ENCODE results near the gene GALNT12. TPM values are rescaled to one million over a fixed set of nuclear protein-coding genes. Genes with fewer than 3 reads are reported as not detected.

Gene GALNT12
- total and polyA plus RNA-seq, 2 experiments from 2014 or later = 14.6 to 23.6 TPM

- H2AFZ ChIP-seq = no peak overlapping the region
- no peak for DNase-seq (ENCODE audit: low spot score)
- no peaks in the 10 kb centered on the region for H4K20me1 ChIP-seq (replicated peaks; ENCODE audit: insufficient read depth)
- peaks cover 1% of the 10 kb centered on the region for H3K4me1 Mint-ChIP-seq
- no peaks in the 10 kb centered on the region for H3K4me1 ChIP-seq (ENCODE audit: insufficient read depth)
- H3K36me3 ChIP-seq (ENCODE audit: insufficient read depth) = no peaks in the 10 kb centered on the region
- H3K27me3 Mint-ChIP-seq (ENCODE audit: insufficient read depth, low read depth, poor library complexity) = peaks cover 2% of the 10 kb centered on the region
- no peak overlapping the region for H3K27ac Mint-ChIP-seq
- no peak for ATAC-seq
- no peak overlapping the region for H3K4me2 ChIP-seq
- H3K4me3 Mint-ChIP-seq = no peak overlapping the region
- no peaks in the 10 kb centered on the region; the same call in 1 of the 3 replicates for H3K9me3 Mint-ChIP-seq
- H3K36me3 Mint-ChIP-seq (ENCODE audit: low read depth) = no peaks in the 10 kb centered on the region
- H3F3A ChIP-seq (replicated peaks; ENCODE audit: low read depth) = no peaks in the 10 kb centered on the region
- no peak for TF ChIP-seq CREB1 (CRISPR knock-in tag; IDR thresholded peaks at IDR 0.05; ENCODE audit: low read depth)
- TF ChIP-seq ZNF462 (CRISPR knock-in tag; IDR thresholded peaks at IDR 0.05) = no peak
- TF ChIP-seq EZH2 (IDR thresholded peaks at IDR 0.05; ENCODE audit: low read depth, unreplicated experiment) = no peak
- TF ChIP-seq ZNF331 (CRISPR knock-in tag; IDR thresholded peaks at IDR 0.05; ENCODE audit: low read depth) = no peak
- TF ChIP-seq NANOG (IDR thresholded peaks at IDR 0.05; ENCODE audit: borderline replicate concordance) = no peak
- TF ChIP-seq, protein P1, sequence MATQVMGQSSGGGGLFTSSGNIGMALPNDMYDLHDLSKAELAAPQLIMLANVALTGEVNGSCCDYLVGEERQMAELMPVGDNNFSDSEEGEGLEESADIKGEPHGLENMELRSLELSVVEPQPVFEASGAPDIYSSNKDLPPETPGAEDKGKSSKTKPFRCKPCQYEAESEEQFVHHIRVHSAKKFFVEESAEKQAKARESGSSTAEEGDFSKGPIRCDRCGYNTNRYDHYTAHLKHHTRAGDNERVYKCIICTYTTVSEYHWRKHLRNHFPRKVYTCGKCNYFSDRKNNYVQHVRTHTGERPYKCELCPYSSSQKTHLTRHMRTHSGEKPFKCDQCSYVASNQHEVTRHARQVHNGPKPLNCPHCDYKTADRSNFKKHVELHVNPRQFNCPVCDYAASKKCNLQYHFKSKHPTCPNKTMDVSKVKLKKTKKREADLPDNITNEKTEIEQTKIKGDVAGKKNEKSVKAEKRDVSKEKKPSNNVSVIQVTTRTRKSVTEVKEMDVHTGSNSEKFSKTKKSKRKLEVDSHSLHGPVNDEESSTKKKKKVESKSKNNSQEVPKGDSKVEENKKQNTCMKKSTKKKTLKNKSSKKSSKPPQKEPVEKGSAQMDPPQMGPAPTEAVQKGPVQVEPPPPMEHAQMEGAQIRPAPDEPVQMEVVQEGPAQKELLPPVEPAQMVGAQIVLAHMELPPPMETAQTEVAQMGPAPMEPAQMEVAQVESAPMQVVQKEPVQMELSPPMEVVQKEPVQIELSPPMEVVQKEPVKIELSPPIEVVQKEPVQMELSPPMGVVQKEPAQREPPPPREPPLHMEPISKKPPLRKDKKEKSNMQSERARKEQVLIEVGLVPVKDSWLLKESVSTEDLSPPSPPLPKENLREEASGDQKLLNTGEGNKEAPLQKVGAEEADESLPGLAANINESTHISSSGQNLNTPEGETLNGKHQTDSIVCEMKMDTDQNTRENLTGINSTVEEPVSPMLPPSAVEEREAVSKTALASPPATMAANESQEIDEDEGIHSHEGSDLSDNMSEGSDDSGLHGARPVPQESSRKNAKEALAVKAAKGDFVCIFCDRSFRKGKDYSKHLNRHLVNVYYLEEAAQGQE (IDR thresholded peaks at IDR 0.05; ENCODE audit: unreplicated experiment) = no peak
- no peak for TF ChIP-seq ZNF114 (CRISPR knock-in tag; IDR thresholded peaks at IDR 0.05)
- no peak for TF ChIP-seq CTCF (conservative IDR thresholded peaks at IDR 0.05; ENCODE audit: low read depth in 2 of 2)
- TF ChIP-seq ETS1 (IDR thresholded peaks at IDR 0.05) = no peak
- no peak for TF ChIP-seq EZH2phosphoT487 (IDR thresholded peaks at IDR 0.05; ENCODE audit: unreplicated experiment)
- TF ChIP-seq STAT1 (IDR thresholded peaks at IDR 0.05; ENCODE audit: unreplicated experiment) = no peak
- no peak for TF ChIP-seq JUNB (IDR thresholded peaks at IDR 0.05; ENCODE audit: unreplicated experiment)
- TF ChIP-seq POLR2AphosphoS5 (IDR thresholded peaks at IDR 0.05; ENCODE audit: low read depth) = no peak
- no peak overlapping the region for H3K4me3 ChIP-seq
- H3K9me2 ChIP-seq (ENCODE audit: insufficient read depth) = no peaks in the 10 kb centered on the region
- H3K79me2 ChIP-seq (replicated peaks; ENCODE audit: insufficient read depth) = no peaks in the 10 kb centered on the region
- H3K27ac ChIP-seq (ENCODE audit: low read depth) = no peak overlapping the region
- H3K27me3 ChIP-seq (ENCODE audit: insufficient read depth) = no peaks in the 10 kb centered on the region
Observed at GRCh38 chr9:98855592-98855991, 48.1 kb downstream of the GALNT12 start.
